PC-9 (cell line): ENCODE measurements around the gene UBE2G1. TPM values are rescaled to one million over a fixed set of nuclear protein-coding genes. Genes with fewer than 3 reads are reported as not detected.

Experiments used
- BruUV-seq: library from RNA; stranded (reverse); fragments of 400-500 nt; replicated peaks from 2 replicates; lab custom pipeline; 2021; lab: Mats Ljungman, UMichigan
- CTCF ChIA-PET: fragments of 300-600 bp; sonication (Branson Sonifier 250); formaldehyde crosslinking; loops from one replicate; lab custom pipeline; 2022; ENCODE audit warnings: antibody characterized with exemption; lab: Charles Lee
- POLR2A ChIA-PET: fragments of 300-600 bp; sonication (Branson Sonifier 250); formaldehyde crosslinking; loops from one replicate; lab custom pipeline; 2022; ENCODE audit warnings: antibody characterized with exemption; ENCODE audit not compliant: unreplicated experiment; lab: Charles Lee
- DNase-seq, 2 experiments: peaks; one replicate each; pipeline versions ENCODE4 v3.0.0 to v3.0.0-alpha.2; 2015 to 2022; ENCODE audit warnings: mixed read lengths in 1 of 2
- H2AFZ ChIP-seq: fragments of 200-600 bp; sonication (generic); 2 replicates; pipeline ENCODE4 v1.8.1; 2017; ENCODE audit warnings: antibody characterized with exemption
- H3F3A ChIP-seq: fragments of 200-600 bp; sonication (generic); 2 replicates; pipeline ENCODE4 v1.8.1; 2017; ENCODE audit warnings: antibody characterized with exemption, mild to moderate bottlenecking, low read depth; ENCODE audit not compliant: insufficient read depth
- H3K27ac ChIP-seq: fragments of 200-600 bp; sonication (generic); 2 replicates; pipeline ENCODE4 v1.6.1; 2016; ENCODE audit warnings: mixed run types
- H3K27me3 ChIP-seq: fragments of 200-600 bp; sonication (generic); 2 replicates; pipeline ENCODE4 v1.6.1; 2016; ENCODE audit warnings: low read depth, mixed run types; ENCODE audit not compliant: insufficient read depth
- H3K36me3 ChIP-seq: fragments of 200-600 bp; sonication (generic); 2 replicates; pipeline ENCODE4 v1.6.1; 2016; ENCODE audit warnings: low read depth, mixed run types
- H3K4me1 ChIP-seq: fragments of 200-600 bp; sonication (generic); replicated peaks from 2 replicates; pipeline ENCODE4 v1.6.1; 2016; ENCODE audit warnings: mixed run types; ENCODE audit not compliant: insufficient read depth
- H3K4me2 ChIP-seq: fragments of 200-600 bp; sonication (generic); 2 replicates; pipeline ENCODE4 v1.6.1; 2017; ENCODE audit warnings: mixed run types
- H3K4me3 ChIP-seq: fragments of 200-600 bp; sonication (generic); 2 replicates; pipeline ENCODE4 v1.6.1; 2016; ENCODE audit warnings: mixed run types
- H3K79me2 ChIP-seq: fragments of 200-600 bp; sonication (generic); 2 replicates; pipeline ENCODE4 v1.6.1; 2017; ENCODE audit warnings: low read depth, mixed run types
- H3K9me2 ChIP-seq: fragments of 200-600 bp; sonication (generic); 2 replicates; pipeline ENCODE4 v1.8.1; 2017; ENCODE audit warnings: mild to moderate bottlenecking; ENCODE audit not compliant: insufficient read depth
- H3K9me3 ChIP-seq: fragments of 200-600 bp; sonication (generic); 2 replicates; pipeline ENCODE4 v1.8.1; 2016; ENCODE audit warnings: low read depth; ENCODE audit not compliant: insufficient read depth
- H4K20me1 ChIP-seq: fragments of 200-600 bp; sonication (generic); 2 replicates; pipeline ENCODE4 v1.8.1; 2017; ENCODE audit not compliant: insufficient read depth
- CTCF ChIP-seq: fragments of 200-600 bp; sonication (generic); conservative IDR thresholded peaks from 2 replicates; pipeline ENCODE4 v1.6.1; 2017; ENCODE audit warnings: mixed run types, antibody characterized with exemption, mild to moderate bottlenecking, moderate library complexity
- EZH2 ChIP-seq: fragments of 200-600 bp; sonication (generic); IDR thresholded peaks from 2 replicates; pipeline ENCODE4 v1.8.0; 2017; ENCODE audit warnings: antibody characterized with exemption, low read depth
- intact Hi-C: fragments of 100-400 bp; cut with micrococcal nuclease; formaldehyde crosslinking; loops from one replicate; pipeline ENCODE4 v1.10.0; 2022; ENCODE audit not compliant: unreplicated experiment
- total RNA-seq: library from RNA; stranded (reverse); gene quantifications from 2 replicates; pipeline ENCODE4 v1.2.3, GENCODE V29; 2021

The UBE2G1 gene
- total RNA-seq, 1 experiment from 2014 or later = 111 TPM

GRCh38 chr17:4241535-4241934, 124.9 kb downstream of the UBE2G1 start:
- DNase-seq = no peak
- Histone ChIP-seq H3K4me2 (no peak overlapping the region), H3F3A (peaks cover 5% of the 10 kb centered on the region; the same call in 1 of the 2 replicates), H3K27me3 (no peaks in the 10 kb centered on the region), H4K20me1 (peaks cover 12% of the 10 kb centered on the region; the same call in 1 of the 2 replicates), H3K4me1 (peaks cover 1% of the 10 kb centered on the region; the same call in 1 of the 2 replicates), H3K36me3 (peaks cover 22% of the 10 kb centered on the region), H3K9me2 (no peaks in the 10 kb centered on the region), H2AFZ (no peak overlapping the region), H3K9me3 (no peaks in the 10 kb centered on the region), H3K27ac (no peak overlapping the region), H3K4me3 (no peak overlapping the region), H3K79me2 (peaks cover 35% of the 10 kb centered on the region)
- BruUV-seq = no TSS peak
- intact Hi-C loops = no loop called here
- POLR2A ChIA-PET = no interaction called here
- TF ChIP-seq CTCF (no peak), EZH2 (no peak)
- CTCF ChIA-PET = no interaction called here

DNA sequence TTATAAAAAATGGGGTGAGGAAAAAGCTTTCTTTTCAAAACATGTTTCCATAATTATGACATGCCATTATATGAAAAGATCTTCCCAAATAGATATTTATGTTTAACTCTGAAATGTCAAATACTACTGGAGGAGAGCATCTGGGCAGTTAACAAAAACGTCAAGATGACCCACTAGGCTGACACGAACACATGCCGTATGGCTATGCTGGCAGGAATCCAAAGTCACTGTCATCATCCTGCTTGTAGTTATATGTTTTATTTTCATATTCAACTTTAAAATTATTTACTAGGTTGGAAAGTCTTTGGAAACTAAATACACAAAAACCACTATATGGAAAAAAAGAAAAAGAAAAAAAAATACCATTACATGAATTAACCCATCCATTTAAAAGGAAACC, 130.0 kb downstream of the UBE2G1 start:
- Histone ChIP-seq H2AFZ (no peak overlapping the region), H3K4me3 (no peak overlapping the region), H4K20me1 (peaks cover 5% of the 10 kb centered on the region; the same call in 1 of the 2 replicates), H3K27me3 (no peaks in the 10 kb centered on the region), H3K36me3 (peaks cover 37% of the 10 kb centered on the region), H3K9me2 (no peaks in the 10 kb centered on the region), H3K4me2 (no peak overlapping the region), H3K4me1 (no peaks in the 10 kb centered on the region), H3K27ac (no peak overlapping the region), H3K9me3 (no peaks in the 10 kb centered on the region), H3F3A (peaks cover 12% of the 10 kb centered on the region; the same call in 1 of the 2 replicates), H3K79me2 (peaks cover 4% of the 10 kb centered on the region; the same call in 1 of the 2 replicates)
- ChIA-PET POLR2A (no interaction called here), CTCF (no interaction called here)
- intact Hi-C loops = no loop called here
- no peak for DNase-seq
- TF ChIP-seq CTCF = no peak
- TF ChIP-seq EZH2 = no peak
- BruUV-seq = no TSS peak

GRCh38 chr17:4235372-4236279, 130.8 kb downstream of the UBE2G1 start:
- no peaks in the 10 kb centered on the region for H3K9me3 ChIP-seq
- peaks cover 37% of the 10 kb centered on the region for H3K36me3 ChIP-seq
- no peak overlapping the region for H2AFZ ChIP-seq
- peaks cover 21% of the 10 kb centered on the region for H3F3A ChIP-seq
- no peak for DNase-seq
- no peak overlapping the region for H3K4me3 ChIP-seq
- H3K4me1 ChIP-seq = peaks cover 6% of the 10 kb centered on the region
- ChIA-PET POLR2A (no interaction called here), CTCF (interaction anchor here (0.7 kb wide), 1 partner anchor 10 kb away, joined by 3 read pairs; no protein-coding TSS in a partner anchor)
- no peak overlapping the region for H3K4me2 ChIP-seq
- no peaks in the 10 kb centered on the region for H3K27me3 ChIP-seq
- intact Hi-C loops = no loop called here
- H3K79me2 ChIP-seq = peaks cover 4% of the 10 kb centered on the region; the same call in 1 of the 2 replicates
- BruUV-seq = no TSS peak
- peaks cover 5% of the 10 kb centered on the region; the same call in 1 of the 2 replicates for H4K20me1 ChIP-seq
- TF ChIP-seq CTCF = no peak
- no peak for TF ChIP-seq EZH2
- H3K27ac ChIP-seq = no peak overlapping the region
- no peaks in the 10 kb centered on the region for H3K9me2 ChIP-seq
